HEK293 (cell line): ENCODE measurements around the gene LAMB1.

ENCODE experiments used
- CTCF ChIA-PET: fragments of 350-600 bp; formaldehyde crosslinking; extraction: SDS; loops from one replicate; lab custom pipeline; 2021; ENCODE audit warnings: antibody characterized with exemption; lab: Yijun Ruan, JAX
- POLR2A ChIA-PET: fragments of 300-600 bp; formaldehyde crosslinking; extraction: SDS; loops from one replicate; lab custom pipeline; 2020; ENCODE audit warnings: antibody characterized with exemption, inconsistent platforms; lab: Yijun Ruan, JAX
- H3K27ac ChIP-seq: fragments of 200-500 bp; sonication (Bioruptor generic); 2 replicates; pipeline ENCODE4 v1.5.1; 2014; ENCODE audit warnings: low read depth, low read length, control low read depth, inconsistent platforms; ENCODE audit errors: extremely low read depth
- H3K36me3 ChIP-seq, 2 experiments: fragments of 200-500 bp in 1 of 2; sonication (Bioruptor generic) in 1 of 2; 1 replicate in 1 of 2; 2 replicates in 1 of 2; pipeline ENCODE4 v1.5.1; 2014 to 2017; ENCODE audit warnings: inconsistent platforms in 2 of 2, low read length in 2 of 2; ENCODE audit not compliant: control insufficient read depth in 2 of 2, insufficient read depth in 1 of 2
- H3K4me1 ChIP-seq: fragments of 200-500 bp; sonication (Bioruptor generic); 2 replicates; pipeline ENCODE4 v1.5.1; 2014; ENCODE audit warnings: mild to moderate bottlenecking, low read length, inconsistent platforms; ENCODE audit not compliant: control insufficient read depth, insufficient read depth
- H3K4me3 ChIP-seq: 2 replicates; pipeline ENCODE4 v1.5.1; 2011; ENCODE audit warnings: low read depth, mild to moderate bottlenecking, control low read depth, low read length, moderate library complexity
- H3K9me3 ChIP-seq: fragments of 200-500 bp; sonication (Bioruptor generic); 2 replicates; pipeline ENCODE4 v1.5.1; 2014; ENCODE audit warnings: low read depth, low read length, inconsistent platforms; ENCODE audit not compliant: control insufficient read depth, insufficient read depth
- INSM2 ChIP-seq: fragments of 450-650 bp; formaldehyde crosslinking; IDR thresholded peaks from 2 replicates; pipeline ENCODE4 v1.5.1; 2016; ENCODE audit warnings: missing biosample characterization, missing genetic modification characterization
- TCF7L2 ChIP-seq: IDR thresholded peaks from 2 replicates; pipeline ENCODE4 v1.6.1; 2011; ENCODE audit warnings: low read depth, mild to moderate bottlenecking, inconsistent platforms, low read length, moderate library complexity, borderline replicate concordance
- ZBTB26 ChIP-seq: fragments of 450-650 bp; formaldehyde crosslinking; optimal IDR thresholded peaks from 2 replicates; pipeline ENCODE3; 2016; ENCODE audit warnings: missing biosample characterization, mild to moderate bottlenecking, missing genetic modification characterization
- ZNF148 ChIP-seq: fragments of 450-650 bp; formaldehyde crosslinking; IDR thresholded peaks from 2 replicates; pipeline ENCODE4 v1.5.0; 2017; ENCODE audit warnings: missing biosample characterization, missing genetic modification characterization, borderline replicate concordance
- ZNF239 ChIP-seq: fragments of 450-650 bp; formaldehyde crosslinking; IDR thresholded peaks from 2 replicates; pipeline ENCODE4 v1.5.1; 2016; ENCODE audit warnings: missing biosample characterization, missing genetic modification characterization
- ZNF488 ChIP-seq: fragments of 450-650 bp; formaldehyde crosslinking; IDR thresholded peaks from 2 replicates; pipeline ENCODE4 v1.5.1; 2016; ENCODE audit warnings: missing biosample characterization, missing genetic modification characterization
- ZNF521 ChIP-seq: fragments of 450-650 bp; formaldehyde crosslinking; IDR thresholded peaks from 2 replicates; pipeline ENCODE4 v1.5.1; 2017; ENCODE audit warnings: missing biosample characterization, mild to moderate bottlenecking, missing genetic modification characterization
- ZNF549 ChIP-seq: fragments of 450-650 bp; IDR thresholded peaks from 2 replicates; pipeline ENCODE4 v1.5.1; 2018; ENCODE audit warnings: missing biosample characterization, missing genetic modification characterization, mild to moderate bottlenecking, inconsistent platforms, moderate library complexity
- ZNF561 ChIP-seq: fragments of 450-650 bp; IDR thresholded peaks from 2 replicates; pipeline ENCODE4 v1.5.1; 2018; ENCODE audit warnings: missing biosample characterization, missing genetic modification characterization, borderline replicate concordance
- ZNF692 ChIP-seq: fragments of 450-650 bp; formaldehyde crosslinking; IDR thresholded peaks from 2 replicates; pipeline ENCODE4 v1.5.1; 2016; ENCODE audit warnings: missing biosample characterization, missing genetic modification characterization
- ZNF830 ChIP-seq: fragments of 450-650 bp; IDR thresholded peaks from 2 replicates; pipeline ENCODE4 v1.5.0; 2018; ENCODE audit warnings: missing biosample characterization, missing genetic modification characterization, low read depth, mild to moderate bottlenecking, moderate library complexity
- TF ChIP-seq, protein P1 (sequence below): fragments of 450-650 bp; formaldehyde crosslinking; IDR thresholded peaks from 2 replicates; pipeline ENCODE4 v1.5.1; 2016; ENCODE audit warnings: missing biosample characterization, missing genetic modification characterization, low read depth

The LAMB1 gene

GRCh38 chr7:107920048-107920772 is 82.8 kb downstream of the LAMB1 start (continued):
- TF ChIP-seq ZNF692 (tag by site-specific recombination) (peak; percentile 62; the same call in 1 of the 2 replicates), ZBTB26 (tag by site-specific recombination) (no peak), INSM2 (tag by site-specific recombination) (peak; percentile 38; the same call in 1 of the 2 replicates), ZNF488 (tag by site-specific recombination) (no peak), ZNF561 (tag by site-specific recombination) (peak; percentile 98)
- TF ChIP-seq, protein P1, sequence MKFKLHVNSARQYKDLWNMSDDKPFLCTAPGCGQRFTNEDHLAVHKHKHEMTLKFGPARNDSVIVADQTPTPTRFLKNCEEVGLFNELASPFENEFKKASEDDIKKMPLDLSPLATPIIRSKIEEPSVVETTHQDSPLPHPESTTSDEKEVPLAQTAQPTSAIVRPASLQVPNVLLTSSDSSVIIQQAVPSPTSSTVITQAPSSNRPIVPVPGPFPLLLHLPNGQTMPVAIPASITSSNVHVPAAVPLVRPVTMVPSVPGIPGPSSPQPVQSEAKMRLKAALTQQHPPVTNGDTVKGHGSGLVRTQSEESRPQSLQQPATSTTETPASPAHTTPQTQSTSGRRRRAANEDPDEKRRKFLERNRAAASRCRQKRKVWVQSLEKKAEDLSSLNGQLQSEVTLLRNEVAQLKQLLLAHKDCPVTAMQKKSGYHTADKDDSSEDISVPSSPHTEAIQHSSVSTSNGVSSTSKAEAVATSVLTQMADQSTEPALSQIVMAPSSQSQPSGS (tag by site-specific recombination): no peak

- H3K4me1 ChIP-seq: peaks cover 7% of the 10 kb centered on the region; the same call in 1 of the 2 replicates
- H3K9me3 ChIP-seq: no peaks in the 10 kb centered on the region
- TF ChIP-seq ZNF239 (tag by site-specific recombination) (peak; percentile 87), ZNF549 (tag by site-specific recombination) (no peak), ZNF521 (no peak), ZNF830 (tag by site-specific recombination) (no peak), ZNF148 (tag by site-specific recombination) (no peak), TCF7L2 (no peak)
- H3K36me3 ChIP-seq: peaks cover 40 to 60% of the 10 kb centered on the region in 2 experiments
- CTCF ChIA-PET: no interaction called here
- no peak overlapping the region for H3K4me3 ChIP-seq
- H3K27ac ChIP-seq: no peak overlapping the region
- POLR2A ChIA-PET: no interaction called here
Measured at GRCh38 chr7:107918948-107919347, 84.0 kb downstream of the LAMB1 start.
